Neural progenitor cell (in vitro differentiated cells): ENCODE results near the gene PSMB2. TPM values are rescaled to one million over a fixed set of nuclear protein-coding genes. Genes with fewer than 3 reads are reported as not detected.

ENCODE experiments used
- DNase-seq: peaks from one replicate; pipeline ENCODE4 v3.0.0-alpha.2; 2016; ENCODE audit warnings: low spot score
- H2AFZ ChIP-seq: fragments of 200-600 bp; sonication (generic); replicated peaks from 2 replicates; pipeline ENCODE4 v1.6.1; 2016; ENCODE audit warnings: antibody characterized with exemption
- H3F3A ChIP-seq: fragments of 200-600 bp; sonication (generic); 2 replicates; pipeline ENCODE4 v1.6.1; 2016; ENCODE audit warnings: antibody characterized with exemption, low read depth
- H3K27ac ChIP-seq: fragments of 200-600 bp; sonication (generic); 2 replicates; pipeline ENCODE4 v1.5.1; 2016; ENCODE audit warnings: mild to moderate bottlenecking
- H3K27me3 ChIP-seq: fragments of 200-600 bp; sonication (generic); 2 replicates; pipeline ENCODE4 v1.6.1; 2016; ENCODE audit warnings: mild to moderate bottlenecking, moderate library complexity
- H3K36me3 ChIP-seq: fragments of 200-600 bp; sonication (generic); 2 replicates; pipeline ENCODE4 v1.5.1; 2016
- H3K4me1 ChIP-seq: fragments of 200-600 bp; sonication (generic); 2 replicates; pipeline ENCODE4 v1.6.1; 2016; ENCODE audit warnings: mixed run types
- H3K4me2 ChIP-seq: fragments of 200-600 bp; sonication (generic); 2 replicates; pipeline ENCODE4 v1.6.1; 2016
- H3K4me3 ChIP-seq: fragments of 200-600 bp; sonication (generic); 2 replicates; pipeline ENCODE4 v1.5.1; 2016
- H3K79me2 ChIP-seq: fragments of 200-600 bp; sonication (generic); 2 replicates; pipeline ENCODE4 v1.6.1; 2016; ENCODE audit warnings: low read depth
- H3K9ac ChIP-seq: fragments of 200-600 bp; sonication (generic); 2 replicates; pipeline ENCODE4 v1.6.1; 2016
- H3K9me3 ChIP-seq: fragments of 200-600 bp; sonication (generic); 2 replicates; pipeline ENCODE4 v1.5.1; 2016; ENCODE audit warnings: low read depth
- H4K20me1 ChIP-seq: fragments of 200-600 bp; sonication (generic); 2 replicates; pipeline ENCODE4 v1.6.1; 2016; ENCODE audit warnings: low read depth
- H3K27ac Mint-ChIP-seq: 3 replicates; pipeline ENCODE4 v1.8.0; 2021; ENCODE audit warnings: mixed read lengths
- H3K27me3 Mint-ChIP-seq: 2 replicates; pipeline ENCODE4 v1.8.0; 2022; ENCODE audit warnings: low read depth, mild to moderate bottlenecking, inconsistent platforms, moderate library complexity, mixed read lengths; ENCODE audit not compliant: insufficient read depth
- H3K36me3 Mint-ChIP-seq: 3 replicates; pipeline ENCODE4 v1.8.0; 2021; ENCODE audit warnings: mixed read lengths
- H3K4me1 Mint-ChIP-seq: 3 replicates; pipeline ENCODE4 v1.8.0; 2021; ENCODE audit warnings: mixed read lengths
- H3K4me3 Mint-ChIP-seq: 3 replicates; pipeline ENCODE4 v1.8.0; 2021; ENCODE audit warnings: mild to moderate bottlenecking, moderate library complexity, mixed read lengths
- H3K9me3 Mint-ChIP-seq: 3 replicates; pipeline ENCODE4 v1.8.0; 2020; ENCODE audit warnings: mixed read lengths
- CTCF ChIP-seq: fragments of 200-600 bp; sonication (generic); IDR thresholded peaks from 2 replicates; pipeline ENCODE4 v1.5.1; 2017; ENCODE audit warnings: antibody characterized with exemption, mild to moderate bottlenecking
- EZH2 ChIP-seq: fragments of 200-600 bp; sonication (generic); IDR thresholded peaks from 2 replicates; pipeline ENCODE4 v1.6.1; 2017; ENCODE audit warnings: antibody characterized with exemption, mild to moderate bottlenecking, moderate library complexity
- EZH2phosphoT487 ChIP-seq: fragments of 200-600 bp; sonication (generic); IDR thresholded peaks from 2 replicates; pipeline ENCODE4 v1.6.1; 2017; ENCODE audit warnings: antibody characterized with exemption
- total RNA-seq: library from RNA; depleted of rRNA; stranded (reverse); fragments of >200 nt; gene quantifications from 2 replicates; pipeline ENCODE4 v1.2.3, GENCODE V29; 2015; ENCODE audit warnings: low replicate concordance

Gene PSMB2
- total RNA-seq, 1 donor from 2014 or later: 29.7 TPM

GRCh38 chr1:35559317-35559944, 81.9 kb downstream of the PSMB2 start:
- Mint-ChIP-seq H3K9me3 (no peaks in the 10 kb centered on the region), H3K4me3 (peak overlapping the region; percentile 34), H3K27ac (no peak overlapping the region), H3K27me3 (peaks cover 3% of the 10 kb centered on the region), H3K36me3 (peaks cover 6% of the 10 kb centered on the region), H3K4me1 (peaks cover 37% of the 10 kb centered on the region)
- no peak for DNase-seq
- Histone ChIP-seq H3K4me2 (peak overlapping the region; percentile 98), H3K27me3 (no peaks in the 10 kb centered on the region), H4K20me1 (peaks cover 37% of the 10 kb centered on the region), H3K4me1 (peaks cover 24% of the 10 kb centered on the region), H2AFZ (no peak overlapping the region), H3K9me3 (no peaks in the 10 kb centered on the region), H3F3A (peaks cover 30% of the 10 kb centered on the region), H3K4me3 (no peak overlapping the region), H3K9ac (no peak overlapping the region), H3K36me3 (no peaks in the 10 kb centered on the region), H3K79me2 (peaks cover 27% of the 10 kb centered on the region), H3K27ac (no peak overlapping the region)
- TF ChIP-seq EZH2phosphoT487 (no peak), CTCF (no peak), EZH2 (no peak)

GRCh38 chr1:35558374-35559316, 82.7 kb downstream of the PSMB2 start:
- Histone ChIP-seq H3K36me3 (no peaks in the 10 kb centered on the region), H3F3A (peaks cover 30% of the 10 kb centered on the region), H3K9me3 (no peaks in the 10 kb centered on the region), H3K79me2 (peaks cover 35% of the 10 kb centered on the region), H3K27ac (peak overlapping the region; percentile 43), H4K20me1 (peaks cover 45% of the 10 kb centered on the region), H3K4me3 (peak overlapping the region; percentile 97), H3K27me3 (no peaks in the 10 kb centered on the region), H3K4me2 (peak overlapping the region; percentile 98), H2AFZ (no peak overlapping the region), H3K4me1 (peaks cover 26% of the 10 kb centered on the region), H3K9ac (peak overlapping the region; percentile 28)
- Mint-ChIP-seq H3K9me3 (no peaks in the 10 kb centered on the region), H3K4me3 (peak overlapping the region; percentile 98), H3K27ac (peak overlapping the region; percentile 99), H3K4me1 (peaks cover 37% of the 10 kb centered on the region), H3K27me3 (peaks cover 3% of the 10 kb centered on the region), H3K36me3 (peaks cover 5% of the 10 kb centered on the region)
- TF ChIP-seq EZH2 (no peak), EZH2phosphoT487 (no peak), CTCF (no peak)
- DNase-seq: peak; percentile 76

GRCh38 chr1:35557611-35558373, 83.5 kb downstream of the PSMB2 start, which contains the start of gene NCDN:
TSS of gene NCDN (plus strand) at chr1:35557799. CDS start at chr1:35558191, 392 bp downstream.
- peaks cover 3% of the 10 kb centered on the region for H3K27me3 Mint-ChIP-seq
- peak within 1 kb of the TSS; percentile 83 for H3K9ac ChIP-seq
- peak within 1 kb of the TSS; percentile 97 for H3K4me3 ChIP-seq
- no peaks in the 10 kb centered on the region for H3K9me3 Mint-ChIP-seq
- H3K27ac Mint-ChIP-seq: peak within 1 kb of the TSS; percentile 99
- peak; percentile 98 for DNase-seq
- peaks cover 30% of the 10 kb centered on the region for H3F3A ChIP-seq
- peak within 1 kb of the TSS; percentile 98 for H3K4me3 Mint-ChIP-seq
- H3K4me2 ChIP-seq: peak within 1 kb of the TSS; percentile 98
- peaks cover 37% of the 10 kb centered on the region for H3K4me1 Mint-ChIP-seq
- H4K20me1 ChIP-seq: peaks cover 45% of the 10 kb centered on the region
- H3K79me2 ChIP-seq: peaks cover 39% of the 10 kb centered on the region
- H3K9me3 ChIP-seq: no peaks in the 10 kb centered on the region
- no peaks in the 10 kb centered on the region for H3K27me3 ChIP-seq
- no peaks in the 10 kb centered on the region for H3K36me3 ChIP-seq
- H2AFZ ChIP-seq: peak within 1 kb of the TSS; percentile 97
- TF ChIP-seq EZH2: no peak
- no peak for TF ChIP-seq CTCF
- no peak for TF ChIP-seq EZH2phosphoT487
- H3K27ac ChIP-seq: peak within 1 kb of the TSS; percentile 95
- peaks cover 10% of the 10 kb centered on the region for H3K36me3 Mint-ChIP-seq
- H3K4me1 ChIP-seq: peaks cover 26% of the 10 kb centered on the region
